Astrocyte (in vitro differentiated cells and primary cell): Measurements from ENCODE around the gene PITPNM3. TPM values are rescaled to one million over a fixed set of nuclear protein-coding genes. Genes with fewer than 3 reads are reported as not detected.

Experiments
- DNase-seq: peaks from one replicate; pipeline ENCODE4 v3.0.0-alpha.2; 2010; ENCODE audit warnings: low read depth
- FAIRE-seq: peaks from 2 replicates; lab custom pipeline; 2011; peaks lifted over from hg19 to GRCh38; lab: Jason Lieb, UNC
- H2AFZ ChIP-seq: 2 replicates; pipeline ENCODE4 v1.6.0; 2012; ENCODE audit warnings: low read depth, low read length, inconsistent platforms
- H3K27ac ChIP-seq: 2 replicates; pipeline ENCODE4 v1.5.1; 2011; ENCODE audit warnings: low read depth, low read length, inconsistent platforms
- H3K27me3 ChIP-seq: 2 replicates; pipeline ENCODE4 v1.6.0; 2011; ENCODE audit warnings: low read length, inconsistent platforms; ENCODE audit not compliant: insufficient read depth
- H3K36me3 ChIP-seq: 2 replicates; pipeline ENCODE4 v1.5.1; 2011; ENCODE audit warnings: low read length, inconsistent platforms; ENCODE audit not compliant: insufficient read depth
- H3K4me1 ChIP-seq: 2 replicates; pipeline ENCODE4 v1.5.1; 2011; ENCODE audit warnings: low read length, inconsistent platforms; ENCODE audit not compliant: insufficient read depth
- H3K4me2 ChIP-seq: 2 replicates; pipeline ENCODE4 v1.6.0; 2012; ENCODE audit warnings: low read length, inconsistent platforms
- H3K4me3 ChIP-seq: 2 replicates; pipeline ENCODE4 v1.5.1; 2011; ENCODE audit warnings: low read depth, mild to moderate bottlenecking, low read length, inconsistent platforms; ENCODE audit not compliant: insufficient read depth
- H3K79me2 ChIP-seq: 2 replicates; pipeline ENCODE4 v1.6.0; 2012; ENCODE audit warnings: mild to moderate bottlenecking, low read length, inconsistent platforms; ENCODE audit not compliant: insufficient read depth
- H3K9ac ChIP-seq: 2 replicates; pipeline ENCODE4 v1.6.0; 2012; ENCODE audit warnings: mild to moderate bottlenecking, low read length, inconsistent platforms
- H3K9me3 ChIP-seq: 2 replicates; pipeline ENCODE4 v1.5.1; 2012; ENCODE audit warnings: low read depth, mild to moderate bottlenecking, low read length, inconsistent platforms; ENCODE audit not compliant: insufficient read depth
- H4K20me1 ChIP-seq: 2 replicates; pipeline ENCODE4 v1.6.0; 2012; ENCODE audit warnings: low read length, inconsistent platforms; ENCODE audit not compliant: insufficient read depth
- H3K27ac Mint-ChIP-seq: one replicate; pipeline ENCODE4 v1.8.0; 2021; ENCODE audit warnings: mild to moderate bottlenecking, mixed read lengths; ENCODE audit not compliant: unreplicated experiment
- H3K27me3 Mint-ChIP-seq: one replicate; pipeline ENCODE4 v1.8.0; 2021; ENCODE audit warnings: low read depth, mixed read lengths; ENCODE audit not compliant: unreplicated experiment
- H3K36me3 Mint-ChIP-seq: one replicate; pipeline ENCODE4 v1.8.0; 2021; ENCODE audit warnings: low read depth, mixed read lengths; ENCODE audit not compliant: unreplicated experiment
- H3K4me1 Mint-ChIP-seq: one replicate; pipeline ENCODE4 v1.8.0; 2021; ENCODE audit warnings: low read depth, mixed read lengths; ENCODE audit not compliant: unreplicated experiment
- H3K4me3 Mint-ChIP-seq: one replicate; pipeline ENCODE4 v1.8.0; 2021; ENCODE audit warnings: mild to moderate bottlenecking, moderate library complexity, mixed read lengths; ENCODE audit not compliant: unreplicated experiment
- H3K9me3 Mint-ChIP-seq: one replicate; pipeline ENCODE4 v1.8.0; 2021; ENCODE audit warnings: mild to moderate bottlenecking, mixed read lengths; ENCODE audit not compliant: unreplicated experiment
- EZH2 ChIP-seq: IDR thresholded peaks from 2 replicates; pipeline ENCODE4 v1.6.1; 2012; ENCODE audit warnings: mild to moderate bottlenecking, low read length, inconsistent platforms; ENCODE audit not compliant: insufficient read depth
- total RNA-seq: library from RNA; stranded (reverse); gene quantifications from 2 replicates; pipeline ENCODE4 v1.2.1, GENCODE V29; 2021
- TF ChIP-seq, protein P1 (sequence below): IDR thresholded peaks from 2 replicates; pipeline ENCODE4 v1.5.1; 2011; ENCODE audit warnings: low read depth, mild to moderate bottlenecking, inconsistent platforms, low read length, moderate library complexity; ENCODE audit not compliant: insufficient read depth

PITPNM3 gene
- total RNA-seq, 1 donor from 2014 or later: 1.3 TPM

DNA sequence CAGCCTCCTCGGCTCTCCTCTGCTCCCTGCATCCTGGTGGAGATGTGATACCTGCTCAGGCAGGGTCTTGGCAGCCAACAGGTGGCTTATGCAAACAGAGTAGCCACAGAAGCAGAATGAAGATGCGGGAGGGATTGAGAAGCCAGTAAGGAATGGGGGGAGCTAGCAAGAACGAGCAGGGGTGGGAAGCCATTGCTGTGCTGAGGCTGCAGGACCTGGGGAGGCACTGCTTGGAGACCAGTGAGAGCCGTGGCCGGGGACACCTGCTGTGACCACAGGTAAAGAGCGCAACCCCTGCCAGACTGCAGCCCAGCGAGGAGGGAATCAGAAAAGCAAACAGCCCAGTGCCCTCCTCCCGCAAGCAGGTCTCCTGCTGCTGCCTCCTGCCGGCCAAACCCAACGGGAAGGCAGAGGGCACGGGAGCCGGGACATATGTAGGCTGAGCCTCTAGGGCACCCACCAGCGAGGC lies 136.1 kb downstream of the PITPNM3 start:
- no peak overlapping the region for H2AFZ ChIP-seq
- H3K79me2 ChIP-seq: no peaks in the 10 kb centered on the region
- H3K36me3 ChIP-seq: no peaks in the 10 kb centered on the region
- no peaks in the 10 kb centered on the region for H3K4me1 ChIP-seq
- TF ChIP-seq, protein P1, sequence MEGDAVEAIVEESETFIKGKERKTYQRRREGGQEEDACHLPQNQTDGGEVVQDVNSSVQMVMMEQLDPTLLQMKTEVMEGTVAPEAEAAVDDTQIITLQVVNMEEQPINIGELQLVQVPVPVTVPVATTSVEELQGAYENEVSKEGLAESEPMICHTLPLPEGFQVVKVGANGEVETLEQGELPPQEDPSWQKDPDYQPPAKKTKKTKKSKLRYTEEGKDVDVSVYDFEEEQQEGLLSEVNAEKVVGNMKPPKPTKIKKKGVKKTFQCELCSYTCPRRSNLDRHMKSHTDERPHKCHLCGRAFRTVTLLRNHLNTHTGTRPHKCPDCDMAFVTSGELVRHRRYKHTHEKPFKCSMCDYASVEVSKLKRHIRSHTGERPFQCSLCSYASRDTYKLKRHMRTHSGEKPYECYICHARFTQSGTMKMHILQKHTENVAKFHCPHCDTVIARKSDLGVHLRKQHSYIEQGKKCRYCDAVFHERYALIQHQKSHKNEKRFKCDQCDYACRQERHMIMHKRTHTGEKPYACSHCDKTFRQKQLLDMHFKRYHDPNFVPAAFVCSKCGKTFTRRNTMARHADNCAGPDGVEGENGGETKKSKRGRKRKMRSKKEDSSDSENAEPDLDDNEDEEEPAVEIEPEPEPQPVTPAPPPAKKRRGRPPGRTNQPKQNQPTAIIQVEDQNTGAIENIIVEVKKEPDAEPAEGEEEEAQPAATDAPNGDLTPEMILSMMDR: peak; percentile 6
- TF ChIP-seq EZH2: no peak
- peaks cover 56% of the 10 kb centered on the region for H3K27me3 Mint-ChIP-seq
- no peak overlapping the region for H3K27ac ChIP-seq
- no peaks in the 10 kb centered on the region for H3K9me3 Mint-ChIP-seq
- no peak overlapping the region for H3K4me2 ChIP-seq
- DNase-seq (no peak), FAIRE-seq (no peak)
- no peak overlapping the region for H3K27ac Mint-ChIP-seq
- no peak overlapping the region for H3K9ac ChIP-seq
- no peaks in the 10 kb centered on the region for H3K9me3 ChIP-seq
- H3K4me3 Mint-ChIP-seq: no peak overlapping the region
- no peaks in the 10 kb centered on the region for H3K4me1 Mint-ChIP-seq
- no peaks in the 10 kb centered on the region for H4K20me1 ChIP-seq
- H3K27me3 ChIP-seq: no peaks in the 10 kb centered on the region
- H3K36me3 Mint-ChIP-seq: no peaks in the 10 kb centered on the region
- H3K4me3 ChIP-seq: no peak overlapping the region

DNA sequence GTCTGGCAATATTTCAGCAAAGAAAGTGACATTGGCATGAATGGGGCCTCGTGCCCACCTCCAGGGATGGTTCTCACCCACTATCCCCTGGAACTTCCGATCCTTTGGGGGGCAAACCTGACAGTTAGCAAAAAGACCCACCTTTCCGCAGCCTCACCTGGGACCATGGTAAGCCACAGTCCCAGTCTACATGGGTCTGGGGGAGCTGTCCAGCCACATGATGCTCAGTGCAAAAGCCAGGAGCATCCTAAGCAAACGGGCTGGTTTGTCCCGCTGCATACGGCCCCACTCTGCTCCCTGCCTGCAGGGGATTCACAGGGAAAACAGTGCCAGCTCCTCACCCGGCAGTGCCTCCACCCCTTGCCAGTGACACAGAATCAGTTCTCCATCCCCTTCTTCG lies 140.7 kb downstream of the PITPNM3 start:
- no peak overlapping the region for H2AFZ ChIP-seq
- Mint-ChIP-seq H3K36me3 (no peaks in the 10 kb centered on the region), H3K4me3 (no peak overlapping the region), H3K27ac (no peak overlapping the region), H3K27me3 (peaks cover 61% of the 10 kb centered on the region), H3K4me1 (no peaks in the 10 kb centered on the region), H3K9me3 (no peaks in the 10 kb centered on the region)
- H3K9ac ChIP-seq: no peak overlapping the region
- H3K9me3 ChIP-seq: no peaks in the 10 kb centered on the region
- no peak for FAIRE-seq
- H3K4me3 ChIP-seq: no peak overlapping the region
- no peaks in the 10 kb centered on the region for H4K20me1 ChIP-seq
- peaks cover 4% of the 10 kb centered on the region for H3K27me3 ChIP-seq
- no peak for DNase-seq
- H3K4me1 ChIP-seq: no peaks in the 10 kb centered on the region
- TF ChIP-seq EZH2: no peak
- TF ChIP-seq, protein P1: no peak
- H3K4me2 ChIP-seq: no peak overlapping the region
- no peaks in the 10 kb centered on the region for H3K36me3 ChIP-seq
- no peaks in the 10 kb centered on the region for H3K79me2 ChIP-seq
- no peak overlapping the region for H3K27ac ChIP-seq

DNA sequence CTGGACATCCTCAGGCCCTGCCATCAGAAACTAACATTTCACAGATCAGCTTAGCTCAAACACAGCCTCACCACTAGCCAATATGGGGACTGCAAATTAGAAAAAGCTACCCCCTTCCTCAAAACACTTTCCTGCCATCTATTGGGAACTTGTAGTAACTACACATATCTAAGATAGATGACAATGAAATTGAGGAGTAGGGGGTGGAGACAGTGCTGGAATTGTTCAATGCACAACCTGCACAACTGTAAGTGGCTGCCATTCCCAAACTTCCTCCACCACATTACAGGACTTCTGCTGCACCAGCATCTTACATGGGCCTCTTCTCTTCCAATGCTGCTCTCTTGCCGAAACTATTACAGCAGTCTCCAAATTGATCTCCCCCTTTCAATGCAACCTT lies 143.3 kb downstream of the PITPNM3 start:
- no peak overlapping the region for H3K4me3 Mint-ChIP-seq
- TF ChIP-seq EZH2: no peak
- TF ChIP-seq, protein P1: peak; percentile 49
- peaks cover 66% of the 10 kb centered on the region for H3K27me3 Mint-ChIP-seq
- no peaks in the 10 kb centered on the region for H3K4me1 Mint-ChIP-seq
- no peaks in the 10 kb centered on the region for H3K36me3 Mint-ChIP-seq
- peaks cover 9% of the 10 kb centered on the region for H3K27me3 ChIP-seq
- H3K27ac ChIP-seq: no peak overlapping the region
- FAIRE-seq: no peak
- peak; percentile 27 for DNase-seq
- no peak overlapping the region for H3K27ac Mint-ChIP-seq
- H3K4me1 ChIP-seq: no peaks in the 10 kb centered on the region
- no peaks in the 10 kb centered on the region for H4K20me1 ChIP-seq
- no peak overlapping the region for H3K9ac ChIP-seq
- H3K4me2 ChIP-seq: no peak overlapping the region
- no peak overlapping the region for H2AFZ ChIP-seq
- no peaks in the 10 kb centered on the region for H3K79me2 ChIP-seq
- H3K9me3 Mint-ChIP-seq: no peaks in the 10 kb centered on the region
- no peak overlapping the region for H3K4me3 ChIP-seq
- no peaks in the 10 kb centered on the region for H3K36me3 ChIP-seq
- no peaks in the 10 kb centered on the region for H3K9me3 ChIP-seq
